B cell (primary cell): ENCODE results near the gene CPB2. TPM values are rescaled to one million over a fixed set of nuclear protein-coding genes. Genes with fewer than 3 reads are reported as not detected.

ENCODE experiments used
- ATAC-seq: fragments of 200-7000 bp; cut with Tn5 transposase; one replicate; pipeline ENCODE4 v1.10.0; 2021; ENCODE audit warnings: low read depth, mild to moderate bottlenecking, moderate number of reproducible peaks, moderate library complexity
- CTCF ChIA-PET: fragments of 350-600 bp; sonication (Branson Sonifier 250); formaldehyde crosslinking; loops from one replicate; lab custom pipeline; 2021; ENCODE audit warnings: antibody characterized with exemption, inconsistent platforms; lab: Charles Lee
- POLR2A ChIA-PET: fragments of 350-600 bp; sonication (Branson Sonifier 250); formaldehyde crosslinking; loops from one replicate; lab custom pipeline; 2021; ENCODE audit warnings: antibody characterized with exemption; lab: Charles Lee
- DNase-seq: peaks from one replicate; pipeline ENCODE4 v3.0.0; 2013
- H2AFZ ChIP-seq: 2 replicates; pipeline ENCODE4 v1.6.1; 2012; ENCODE audit warnings: mild to moderate bottlenecking, low read depth, low read length; ENCODE audit not compliant: insufficient read depth, poor library complexity, severe bottlenecking
- H3K27ac ChIP-seq, 2 donors: 1 replicate in 1 of 2; 2 replicates in 1 of 2; pipeline ENCODE4 v1.5.1; 2012 to 2013; ENCODE audit warnings: low read length in 2 of 2, mild to moderate bottlenecking in 2 of 2, moderate library complexity in 1 of 2
- H3K27me3 ChIP-seq, 4 experiments: fragments of 200-600 bp in 1 of 4; sonication (generic) in 1 of 4; replicated peaks in 1 of 4; 1 replicate in 2 of 4; 2 replicates in 2 of 4; pipeline versions ENCODE4 v1.6.1 to v1.7.0; 2013 to 2016; ENCODE audit warnings: low read length in 3 of 4, mild to moderate bottlenecking in 2 of 4, mixed read lengths in 1 of 4, moderate library complexity in 1 of 4; ENCODE audit not compliant: insufficient read depth in 4 of 4, control insufficient read depth in 3 of 4; ENCODE audit errors: control extremely low read depth in 1 of 4
- H3K36me3 ChIP-seq, 2 experiments: replicated peaks in 1 of 2; 1 replicate in 1 of 2; 2 replicates in 1 of 2; pipeline versions ENCODE4 v1.6.1 to v1.7.1; 2013; ENCODE audit warnings: low read length in 1 of 2; ENCODE audit not compliant: insufficient read depth in 2 of 2, control insufficient read depth in 1 of 2; ENCODE audit errors: control extremely low read depth in 1 of 2, extremely low read depth in 1 of 2
- H3K4me1 ChIP-seq, 2 donors: fragments of 200-600 bp in 1 of 2; sonication (generic) in 1 of 2; 1 replicate in 1 of 2; 2 replicates in 1 of 2; pipeline versions ENCODE4 v1.5.1 to v1.6.1; 2013 to 2017; ENCODE audit warnings: low read length in 2 of 2; ENCODE audit not compliant: control insufficient read depth in 2 of 2, insufficient read depth in 2 of 2
- H3K4me2 ChIP-seq: replicated peaks from 2 replicates; pipeline ENCODE3; 2012; ENCODE audit warnings: mild to moderate bottlenecking, low read depth, low read length; ENCODE audit not compliant: poor library complexity, severe bottlenecking
- H3K4me3 ChIP-seq, 5 experiments: fragments of 200-600 bp in 1 of 5; sonication (generic) in 1 of 5; 1 replicate in 3 of 5; 2 replicates in 2 of 5; pipeline versions ENCODE4 v1.5.1 to v1.7.0; 2011 to 2016; ENCODE audit warnings: low read length in 4 of 5, mild to moderate bottlenecking in 4 of 5, low read depth in 2 of 5, control low read depth in 1 of 5, moderate library complexity in 1 of 5; ENCODE audit not compliant: insufficient read depth in 1 of 5; ENCODE audit errors: control extremely low read depth in 1 of 5, extremely low read depth in 1 of 5
- H3K79me2 ChIP-seq: fragments of 200-600 bp; sonication (generic); one replicate; pipeline ENCODE4 v1.6.0; 2016; ENCODE audit warnings: low read length; ENCODE audit not compliant: control insufficient read depth, insufficient read depth
- H3K9ac ChIP-seq: fragments of 200-600 bp; sonication (generic); 2 replicates; pipeline ENCODE4 v1.6.1; 2017; ENCODE audit warnings: mild to moderate bottlenecking, low read length, moderate library complexity
- H3K9me3 ChIP-seq, 3 donors: one replicate each; pipeline versions ENCODE4 v1.6.1 to v1.7.1; 2013; ENCODE audit warnings: low read length in 2 of 3; ENCODE audit not compliant: control insufficient read depth in 2 of 3, insufficient read depth in 1 of 3; ENCODE audit errors: control extremely low read depth in 1 of 3
- H4K20me1 ChIP-seq: 2 replicates; pipeline ENCODE4 v1.6.0; 2012; ENCODE audit warnings: mild to moderate bottlenecking, low read length; ENCODE audit not compliant: insufficient read depth, control insufficient read depth, poor library complexity, severe bottlenecking
- H3K27ac Mint-ChIP-seq: one replicate; pipeline ENCODE4 v1.8.0; 2021; ENCODE audit warnings: mixed read lengths
- H3K27me3 Mint-ChIP-seq: one replicate; pipeline ENCODE4 v1.8.0; 2021; ENCODE audit warnings: mixed read lengths
- H3K4me1 Mint-ChIP-seq: one replicate; pipeline ENCODE4 v1.8.0; 2021; ENCODE audit warnings: mixed read lengths
- H3K4me3 Mint-ChIP-seq: one replicate; pipeline ENCODE4 v1.8.0; 2021; ENCODE audit warnings: mixed read lengths
- H3K9me3 Mint-ChIP-seq: one replicate; pipeline ENCODE4 v1.8.0; 2022; ENCODE audit warnings: mixed read lengths; ENCODE audit not compliant: insufficient read depth
- CTCF ChIP-seq: fragments of 200-600 bp; IDR thresholded peaks from one replicate; pipeline ENCODE4 v1.8.0; 2022; ENCODE audit warnings: antibody characterized with exemption, mild to moderate bottlenecking
- EZH2 ChIP-seq: IDR thresholded peaks from 2 replicates; pipeline ENCODE4 v1.6.1; 2012; ENCODE audit warnings: borderline replicate concordance, low read depth, mild to moderate bottlenecking, moderate library complexity, low read length; ENCODE audit not compliant: insufficient read depth, poor library complexity, severe bottlenecking
- WGBS: methylation state at CpG from one replicate; pipeline ENCODE4 v1.1.5; 2013; ENCODE audit warnings: missing lambda C conversion rate; ENCODE audit not compliant: insufficient coverage; 5-methylcytosine and 5-hydroxymethylcytosine counted together
- intact Hi-C: fragments of 100-400 bp; cut with micrococcal nuclease; formaldehyde crosslinking; loops from one replicate; pipeline ENCODE4 v1.10.0; 2022
- polyA plus RNA-seq: library from polyadenylated mRNA; depleted of rRNA; stranded (reverse); fragments of >200 nt; gene quantifications from 2 replicates; pipeline ENCODE4 v1.2.3, GENCODE V29; 2012
- total RNA-seq, 2 donors: library from RNA; stranded (reverse); fragments of 120-200 nt in 1 of 2; gene quantifications; 1 replicate in 1 of 2; 2 replicates in 1 of 2; pipeline versions ENCODE4 v1.2.3 to v1.2.4, GENCODE V29; 2013 to 2022

CPB2 gene
- total and polyA plus RNA-seq, 2 donors (not counting 1 experiment from before 2014, with no cell fraction given), result not detected

- H4K20me1 ChIP-seq, result no peaks in the 10 kb centered on the region
- intact Hi-C loops, result no loop called here
- no peak for ATAC-seq
- CTCF ChIA-PET, result no interaction called here
- H3K27ac ChIP-seq, result no peak overlapping the region
- peaks cover 7% of the 10 kb centered on the region for H3K27me3 Mint-ChIP-seq
- no peak overlapping the region for H3K27ac Mint-ChIP-seq
- no peaks in the 10 kb centered on the region for H3K9me3 ChIP-seq
- no peak overlapping the region for H3K4me2 ChIP-seq
- H3K4me1 ChIP-seq, result peaks cover 0 to 7% of the 10 kb centered on the region in 2 donors
- H3K4me3 ChIP-seq, result no peak overlapping the region
- H2AFZ ChIP-seq, result no peak overlapping the region
- no peaks in the 10 kb centered on the region for H3K27me3 ChIP-seq
- no peak for DNase-seq
- TF ChIP-seq EZH2 (no peak), CTCF (no peak)
- H3K4me3 Mint-ChIP-seq, result no peak overlapping the region
- 83% methylated on average over 5 of the region's 8 CpGs for WGBS
- peaks cover 6% of the 10 kb centered on the region for H3K4me1 Mint-ChIP-seq
- H3K36me3 ChIP-seq, result no peaks in the 10 kb centered on the region
- no peak overlapping the region for H3K9ac ChIP-seq
- H3K79me2 ChIP-seq, result no peaks in the 10 kb centered on the region
- no peaks in the 10 kb centered on the region for H3K9me3 Mint-ChIP-seq
- POLR2A ChIA-PET, result no interaction called here
These were observed 3.2 kb downstream of the CPB2 start for GRCh38 chr13:46101484-46102254.

- Histone ChIP-seq H4K20me1 (no peaks in the 10 kb centered on the region), H3K36me3 (no peaks in the 10 kb centered on the region), H3K27ac (no peak overlapping the region), H3K79me2 (no peaks in the 10 kb centered on the region), H3K4me2 (no peak overlapping the region), H2AFZ (no peak overlapping the region), H3K9me3 (no peaks in the 10 kb centered on the region), H3K9ac (no peak overlapping the region), H3K27me3 (peaks cover 0 to 3% (median 0%) of the 10 kb centered on the region in 4 experiments), H3K4me3 (no peak overlapping the region), H3K4me1 (peaks cover 0 to 7% of the 10 kb centered on the region in 2 donors)
- DNase-seq (no peak), ATAC-seq (no peak)
- POLR2A ChIA-PET, result no interaction called here
- no peak for TF ChIP-seq EZH2
- TF ChIP-seq CTCF, result no peak
- no CpG with 5 or more reads among the region's 4 CpGs for WGBS
- Mint-ChIP-seq H3K9me3 (no peaks in the 10 kb centered on the region), H3K27me3 (peaks cover 10% of the 10 kb centered on the region), H3K4me3 (no peak overlapping the region), H3K27ac (no peak overlapping the region), H3K4me1 (peaks cover 6% of the 10 kb centered on the region)
- CTCF ChIA-PET, result no interaction called here
- intact Hi-C loops, result no loop called here
These were observed 3.8 kb downstream of the CPB2 start for GRCh38 chr13:46101002-46101401.
